Vagina (tissue), 2 donors: ENCODE results near the gene MOCS1.

Experiments
- CTCF ChIP-seq, 3 experiments: fragments of 450-650 bp in 2 of 3; fragments of 200-600 bp in 1 of 3; sonication (generic) in 1 of 3; IDR thresholded peaks; one replicate each; pipeline ENCODE4 v1.5.1; 2017 to 2019; ENCODE audit warnings: antibody characterized with exemption in 3 of 3, mild to moderate bottlenecking in 2 of 3, moderate library complexity in 2 of 3
- POLR2A ChIP-seq, 2 donors: fragments of 450-650 bp; IDR thresholded peaks; one replicate each; pipeline ENCODE4 v1.6.1; 2017; ENCODE audit warnings: antibody characterized with exemption in 2 of 2, mild to moderate bottlenecking in 2 of 2, moderate library complexity in 2 of 2
- POLR2AphosphoS5 ChIP-seq, 2 donors: sonication (generic); formaldehyde crosslinking; IDR thresholded peaks; one replicate each; pipeline ENCODE4 v1.9.0; 2017; ENCODE audit warnings: antibody characterized with exemption in 2 of 2, mild to moderate bottlenecking in 2 of 2, low read depth in 1 of 2; ENCODE audit not compliant: insufficient read depth in 1 of 2

- TF ChIP-seq CTCF (IDR thresholded peaks at IDR 0.05) (no peak), POLR2A (IDR thresholded peaks at IDR 0.05) (no peak), POLR2AphosphoS5 (IDR thresholded peaks at IDR 0.05; ENCODE audit: insufficient read depth in 1 of 2, low read depth in 1 of 2) (no peak)
Measured at GRCh38 chr6:39879535-39879934, 54.7 kb downstream of the MOCS1 start.
